NCI-H345 treated with DMSO at 0.1 percent for 48 hours (cell line): Measurements from ENCODE around the gene SLC1A2.

Experiments
- DNase-seq: peaks from one replicate; lab custom pipeline; 2025; ENCODE audit not compliant: unreplicated experiment; lab: John Stamatoyannopoulos, UW

Gene SLC1A2

GRCh38 chr11:35419184-35419829 lies at the start of gene SLC1A2:
TSS of gene SLC1A2 (minus strand) at chr11:35419558. CDS start at chr11:35418966, 592 bp downstream.
- no peak for DNase-seq

- DNase-seq: no peak
Measured at GRCh38 chr11:35466058-35466457, 46.7 kb upstream of the SLC1A2 start.

- DNase-seq: no peak
Measured at GRCh38 chr11:35464308-35464707, 45.0 kb upstream of the SLC1A2 start.

- no peak for DNase-seq
Measured at GRCh38 chr11:35463331-35463751, 44.0 kb upstream of the SLC1A2 start.

GRCh38 chr11:35461917-35462538 lies 42.7 kb upstream of the SLC1A2 start:
- DNase-seq: no peak

GRCh38 chr11:35459489-35459888 lies 40.1 kb upstream of the SLC1A2 start:
- DNase-seq: no peak

- DNase-seq: no peak
Measured at GRCh38 chr11:35458846-35459245, 39.5 kb upstream of the SLC1A2 start.

GRCh38 chr11:35454362-35454761 lies 35.0 kb upstream of the SLC1A2 start:
- no peak for DNase-seq

- no peak for DNase-seq
Measured at GRCh38 chr11:35436581-35437250, 17.4 kb upstream of the SLC1A2 start.

- DNase-seq: no peak
Measured at GRCh38 chr11:35433588-35433987, 14.2 kb upstream of the SLC1A2 start.

- DNase-seq: no peak
Measured at GRCh38 chr11:35432464-35432863, 13.1 kb upstream of the SLC1A2 start.

- DNase-seq: peak; percentile 35
Measured at GRCh38 chr11:35427071-35427470, 7.7 kb upstream of the SLC1A2 start.

- no peak for DNase-seq
Measured at GRCh38 chr11:35426351-35426750, 7.0 kb upstream of the SLC1A2 start.

- no peak for DNase-seq
Measured at GRCh38 chr11:35425603-35426212, 6.3 kb upstream of the SLC1A2 start.

- no peak for DNase-seq
Measured at GRCh38 chr11:35424157-35424940, 5.0 kb upstream of the SLC1A2 start.

GRCh38 chr11:35420371-35420770 lies 1.0 kb upstream of the SLC1A2 start:
- no peak for DNase-seq

- DNase-seq: no peak
Measured at GRCh38 chr11:35419830-35420333, 524 bp upstream of the SLC1A2 start.

- no peak for DNase-seq
Measured at GRCh38 chr11:35418282-35419183, 825 bp downstream of the SLC1A2 start.

GRCh38 chr11:35415487-35415886 lies 3.9 kb downstream of the SLC1A2 start:
- DNase-seq: no peak

- DNase-seq: no peak
Measured at GRCh38 chr11:35414776-35415175, 4.6 kb downstream of the SLC1A2 start.
